HG03135 (cell line): ENCODE results near the gene SNED1.

ENCODE experiments used
- ATAC-seq: cut with Tn5 transposase; IDR thresholded peaks from one replicate; pipeline ENCODE4 v1.9.1; 2021; ENCODE audit warnings: mild to moderate bottlenecking, moderate library complexity; ENCODE audit not compliant: unreplicated experiment

The SNED1 gene

DNA sequence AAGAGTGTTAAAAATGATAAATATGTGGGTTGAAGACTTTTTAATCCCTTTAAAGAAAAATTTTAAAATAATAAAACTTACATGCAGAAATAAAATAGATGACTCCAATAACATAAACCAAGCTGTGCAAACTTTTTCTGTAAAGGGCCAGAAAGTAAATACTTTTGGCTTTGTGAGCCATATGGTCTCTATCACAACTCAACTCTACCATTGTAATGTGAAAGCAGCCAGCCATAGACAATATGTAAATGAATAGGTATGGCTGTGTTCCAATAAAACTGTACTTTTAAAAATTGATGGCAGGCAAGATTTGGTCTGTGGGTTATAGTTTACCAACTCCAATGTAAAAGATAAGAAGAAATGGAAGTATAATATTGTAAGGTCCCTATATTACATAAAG lies 45.2 kb downstream of the SNED1 start:
- ATAC-seq = no peak

DNA sequence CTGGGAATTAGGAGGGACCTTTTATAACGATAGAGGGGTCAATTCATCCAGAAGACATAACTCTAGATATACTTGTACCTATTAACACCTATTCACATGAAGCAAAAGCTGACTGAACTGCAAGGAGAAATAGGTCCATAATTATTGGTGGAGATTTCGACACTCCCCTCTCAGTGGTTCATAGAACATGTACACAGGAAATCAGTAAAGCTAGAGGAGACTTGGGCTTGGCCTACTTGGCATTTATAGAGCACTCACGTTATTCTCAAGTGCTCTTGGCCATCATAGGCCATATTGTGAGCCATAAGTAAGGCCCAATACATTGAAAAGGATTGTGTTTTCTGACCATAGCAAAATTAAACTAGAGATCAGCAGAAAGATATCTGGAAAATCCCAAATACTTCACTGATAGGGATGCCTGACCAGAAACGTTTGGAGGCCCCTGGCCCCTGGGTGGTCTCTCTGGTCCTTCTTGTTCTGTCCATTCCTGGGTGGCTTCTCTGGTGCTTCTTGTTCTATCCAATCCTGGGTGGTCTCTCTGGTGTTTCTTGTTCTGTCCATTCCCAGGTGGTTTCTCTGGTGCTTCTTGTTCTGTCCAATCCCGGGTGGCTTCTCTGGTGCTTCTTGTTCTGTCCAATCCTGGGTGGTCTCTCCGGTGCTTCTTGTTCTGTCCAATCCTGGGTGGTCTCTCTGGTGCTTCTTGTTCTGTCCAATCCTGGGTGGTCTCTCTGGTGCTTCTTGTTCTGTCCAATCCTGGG lies 49.0 kb downstream of the SNED1 start:
- ATAC-seq = no peak

DNA sequence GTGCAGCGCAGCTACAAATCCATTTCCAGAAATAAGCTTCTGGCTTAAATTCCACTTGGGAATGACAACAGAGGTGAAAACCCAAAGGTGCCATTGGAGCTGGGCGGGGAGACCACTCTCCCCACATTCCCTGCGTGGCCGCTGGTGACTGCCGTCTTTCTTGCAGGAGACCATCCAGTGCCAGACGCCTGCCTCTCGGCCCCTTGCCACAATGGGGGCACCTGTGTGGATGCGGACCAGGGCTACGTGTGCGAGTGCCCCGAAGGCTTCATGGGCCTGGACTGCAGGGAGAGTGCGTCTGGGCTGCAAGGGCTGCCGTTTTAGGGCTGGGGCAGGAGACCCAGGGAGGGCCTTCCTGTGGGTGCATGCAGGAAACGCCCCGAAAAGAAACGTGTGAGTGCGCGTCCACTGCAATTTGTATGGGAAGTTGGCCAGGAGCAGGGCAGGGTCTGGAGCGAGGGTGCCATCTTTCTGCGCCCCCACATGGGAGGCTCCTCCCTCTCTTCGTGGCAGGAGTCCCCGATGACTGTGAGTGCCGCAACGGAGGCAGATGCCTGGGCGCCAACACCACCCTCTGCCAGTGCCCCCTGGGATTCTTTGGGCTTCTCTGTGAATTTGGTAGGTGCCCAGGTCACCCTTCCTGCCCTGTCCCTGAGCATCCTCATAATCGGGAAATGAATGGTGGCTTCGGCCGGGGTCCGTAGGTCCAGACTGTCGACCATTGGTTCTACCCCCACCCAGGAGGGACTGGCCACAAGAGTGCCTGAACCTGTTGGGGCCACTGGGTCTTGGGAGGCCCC lies 49.9 kb downstream of the SNED1 start:
- no peak for ATAC-seq

DNA sequence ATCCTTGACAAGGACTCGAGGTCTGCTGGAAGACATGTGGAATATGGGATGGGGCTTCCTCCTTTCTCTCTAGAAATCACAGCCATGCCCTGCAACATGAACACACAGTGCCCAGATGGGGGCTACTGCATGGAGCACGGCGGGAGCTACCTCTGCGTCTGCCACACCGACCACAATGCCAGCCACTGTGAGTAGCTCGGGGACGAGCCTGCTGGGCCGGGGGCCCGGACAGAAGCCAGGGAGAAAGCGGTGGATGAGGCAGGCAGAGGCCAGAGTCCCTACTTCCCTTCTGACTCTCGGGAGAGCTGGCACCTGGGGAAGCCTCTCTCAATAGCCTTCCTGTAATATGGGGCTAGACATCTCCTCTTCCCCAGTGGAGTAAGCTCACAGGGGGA lies 50.5 kb downstream of the SNED1 start:
- no peak for ATAC-seq

DNA sequence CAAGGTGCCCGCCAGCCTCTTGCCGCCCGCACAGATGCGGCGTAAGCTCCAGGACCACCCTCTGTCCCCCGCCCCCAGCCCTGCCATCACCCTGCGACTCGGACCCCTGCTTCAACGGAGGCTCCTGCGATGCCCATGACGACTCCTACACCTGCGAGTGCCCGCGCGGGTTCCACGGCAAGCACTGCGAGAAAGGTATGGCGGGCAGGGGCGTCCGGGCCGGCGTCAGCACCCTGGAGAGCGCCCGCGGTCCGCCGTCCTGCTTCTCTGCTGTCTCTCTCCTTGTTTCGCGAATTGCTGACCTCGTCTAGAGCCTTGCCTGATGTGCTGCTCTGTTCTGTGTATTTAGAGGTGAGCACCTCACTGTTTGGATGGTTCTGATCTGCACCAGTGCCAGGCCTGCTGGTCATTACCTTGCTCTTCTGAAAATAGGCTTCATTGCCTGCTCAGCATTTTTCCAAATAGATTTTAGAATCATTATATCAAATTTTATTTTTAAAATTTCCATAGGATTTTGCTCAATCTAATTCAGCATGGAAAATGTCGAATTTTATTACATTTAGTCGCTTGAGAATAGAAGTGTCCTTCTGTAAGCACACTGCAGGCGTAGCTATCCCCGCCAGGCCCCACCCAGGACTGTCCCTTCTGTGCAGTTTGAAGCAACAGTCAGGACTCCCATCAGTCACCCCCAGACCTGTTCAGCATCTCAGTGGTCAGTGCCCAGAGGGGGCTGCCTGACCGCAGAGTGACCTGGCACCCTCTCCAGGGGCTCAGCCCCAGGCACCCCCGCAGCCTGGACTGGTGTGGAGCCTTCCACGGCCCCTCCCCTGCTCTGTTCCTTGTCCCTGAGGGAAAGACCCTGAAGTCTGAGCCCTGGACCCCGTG lies 51.6 kb downstream of the SNED1 start:
- no peak for ATAC-seq

DNA sequence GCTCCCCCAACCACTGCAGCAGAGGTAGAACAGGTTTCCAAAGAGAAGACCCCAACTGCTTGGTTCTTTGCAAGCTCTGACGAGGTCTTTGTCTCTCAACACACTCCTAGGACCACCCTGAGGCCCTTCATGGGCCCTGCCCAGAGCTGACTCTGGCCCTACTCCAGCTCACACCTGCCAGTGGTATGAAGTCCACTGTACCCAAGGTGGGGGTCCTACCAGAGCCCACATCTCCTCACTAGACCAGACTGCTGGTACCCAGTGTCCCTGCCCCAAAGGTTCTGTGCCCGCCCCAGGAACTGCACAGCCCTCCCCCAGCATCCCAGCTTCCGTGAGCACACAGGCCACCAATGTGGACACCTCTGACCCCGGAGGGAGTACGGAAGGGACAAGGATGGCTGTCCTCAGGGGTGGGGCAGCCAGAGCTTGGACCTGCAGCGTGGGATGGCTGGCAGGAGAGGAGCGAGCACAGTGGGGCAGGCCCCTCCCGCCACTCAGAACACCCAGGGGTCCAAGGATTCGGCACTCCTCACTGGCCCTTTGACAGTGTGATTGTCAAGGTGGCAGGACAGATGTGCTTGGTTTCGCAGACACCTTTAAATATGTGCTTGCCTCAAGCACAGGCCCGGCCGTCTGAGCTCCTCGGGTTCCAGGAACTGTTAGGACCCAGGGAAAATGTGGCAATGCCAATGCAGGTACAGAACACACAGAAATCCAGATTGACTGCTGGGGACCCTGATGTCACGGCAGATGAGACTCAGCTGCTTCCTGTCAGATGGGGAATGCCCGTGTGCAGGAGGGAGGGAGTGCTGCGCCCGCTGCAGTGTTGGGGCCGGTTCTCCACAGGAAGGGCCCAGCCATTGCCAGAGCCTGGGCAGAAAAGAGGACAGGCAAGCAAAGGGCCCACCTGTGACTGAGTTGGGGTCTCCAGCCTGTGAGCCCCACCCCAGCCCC lies 52.5 kb downstream of the SNED1 start:
- ATAC-seq = no peak

DNA sequence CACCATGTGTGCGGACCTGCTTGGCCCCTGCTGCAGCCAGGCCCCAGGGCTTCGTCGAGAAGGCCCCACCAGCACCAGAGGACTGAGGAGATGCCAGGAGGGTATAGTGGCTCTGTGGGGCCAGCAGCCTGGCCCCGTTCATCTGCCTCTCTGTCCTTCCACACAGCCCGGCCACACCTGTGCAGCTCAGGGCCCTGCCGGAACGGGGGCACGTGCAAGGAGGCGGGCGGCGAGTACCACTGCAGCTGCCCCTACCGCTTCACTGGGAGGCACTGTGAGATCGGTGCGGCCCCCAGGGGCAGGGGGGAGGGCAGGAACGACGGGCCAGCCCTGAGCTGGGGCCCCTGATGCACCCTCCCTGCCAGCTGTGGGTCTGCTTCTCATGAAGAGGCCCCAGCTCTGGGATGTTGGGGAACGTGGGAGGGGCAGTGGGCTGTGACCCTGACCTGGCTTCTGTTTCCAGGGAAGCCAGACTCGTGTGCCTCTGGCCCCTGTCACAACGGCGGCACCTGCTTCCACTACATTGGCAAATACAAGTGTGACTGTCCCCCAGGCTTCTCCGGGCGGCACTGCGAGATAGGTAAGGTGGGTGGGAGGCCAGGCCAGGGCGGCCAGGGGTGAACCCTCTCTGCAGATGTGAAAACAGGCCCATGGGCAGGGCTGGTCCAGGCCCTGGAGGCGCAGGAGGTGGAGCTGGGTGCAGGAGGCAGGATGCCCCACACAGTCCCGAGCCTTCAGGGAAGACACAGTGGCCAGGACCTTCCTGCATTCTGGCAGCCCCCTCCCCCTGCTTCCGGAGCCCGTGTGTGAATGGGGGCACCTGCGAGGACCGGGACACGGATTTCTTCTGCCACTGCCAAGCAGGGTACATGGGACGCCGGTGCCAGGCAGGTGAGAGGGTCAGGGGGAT lies 53.4 kb downstream of the SNED1 start:
- ATAC-seq = no peak

DNA sequence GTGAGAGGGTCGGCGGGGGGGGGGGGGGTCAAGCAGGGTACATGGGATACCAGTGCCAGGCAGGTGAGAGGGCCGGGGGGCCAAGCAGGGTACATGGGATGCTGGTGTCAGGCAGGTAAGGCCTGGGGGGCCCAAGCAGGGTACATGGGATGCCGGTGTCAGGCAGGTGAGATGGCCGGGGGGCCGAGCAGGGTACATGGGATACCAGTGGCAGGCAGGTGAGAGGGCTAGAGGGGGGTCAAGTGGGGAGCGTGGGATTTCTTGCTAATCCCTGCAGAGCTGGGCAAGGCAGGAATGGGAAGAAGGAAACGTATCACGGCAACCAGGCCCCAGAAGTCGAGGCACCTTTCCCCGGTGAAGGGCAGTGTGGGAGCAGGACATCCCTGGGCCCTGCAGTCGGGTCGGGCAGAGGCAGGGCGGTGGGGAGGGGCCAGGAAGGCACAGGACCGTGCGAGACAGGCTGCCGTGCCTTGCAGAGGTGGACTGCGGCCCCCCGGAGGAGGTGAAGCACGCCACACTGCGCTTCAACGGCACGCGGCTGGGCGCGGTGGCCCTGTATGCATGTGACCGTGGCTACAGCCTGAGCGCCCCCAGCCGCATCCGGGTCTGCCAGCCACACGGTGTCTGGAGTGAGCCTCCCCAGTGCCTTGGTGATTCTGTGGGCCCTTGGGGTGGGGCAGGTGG lies 54.4 kb downstream of the SNED1 start:
- no peak for ATAC-seq

DNA sequence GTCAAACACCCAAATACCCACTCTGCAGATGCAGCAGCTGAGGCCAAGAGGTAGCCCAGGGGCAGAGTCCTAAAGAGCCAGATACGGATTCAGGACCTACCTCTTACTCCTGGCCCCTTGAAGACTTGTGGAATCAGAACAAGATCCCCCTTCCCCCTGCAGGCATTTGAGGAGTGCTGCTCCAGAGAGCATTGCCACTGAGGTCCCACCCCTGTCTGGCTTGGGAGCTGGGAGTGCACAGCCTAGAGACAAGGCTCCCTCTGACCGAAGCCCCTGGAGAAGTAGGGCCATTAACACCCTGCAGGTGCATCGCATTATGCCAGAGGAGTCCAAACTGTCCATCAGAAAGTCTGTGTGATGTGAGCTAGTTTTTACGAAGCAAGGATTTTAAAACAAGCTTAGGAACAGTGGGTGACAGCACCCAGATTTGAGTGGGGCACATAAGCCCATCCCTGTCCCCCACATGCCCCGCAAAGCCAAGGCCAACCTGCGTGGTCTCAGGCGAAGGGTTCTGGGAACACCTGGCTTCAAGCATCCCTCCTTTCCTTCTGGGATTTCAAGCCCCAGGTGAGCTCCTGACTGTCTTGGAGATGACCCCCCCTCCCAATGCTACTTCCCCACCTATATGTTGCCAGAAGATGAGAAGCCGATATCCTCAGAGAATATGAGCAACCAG lies 55.3 kb downstream of the SNED1 start:
- no peak for ATAC-seq

DNA sequence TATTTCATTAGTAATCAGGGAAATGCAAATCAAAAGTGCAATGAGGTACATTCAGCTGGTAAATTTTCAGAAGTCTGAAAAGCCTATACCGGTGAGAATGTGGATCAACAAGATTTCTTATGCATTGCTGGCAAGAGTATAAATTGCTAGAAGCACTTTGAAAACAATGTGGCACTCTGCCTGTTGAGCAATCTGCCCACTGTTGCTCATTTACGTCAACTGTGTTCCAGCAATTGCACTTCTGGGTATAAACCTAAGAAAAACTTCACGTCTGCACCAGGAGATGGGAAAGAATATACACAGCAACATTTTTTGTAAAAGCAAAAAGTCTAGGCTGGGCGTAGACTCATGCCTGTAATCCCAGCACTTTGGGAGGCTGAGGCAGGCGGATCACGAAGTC lies 62.9 kb downstream of the SNED1 start:
- no peak for ATAC-seq

DNA sequence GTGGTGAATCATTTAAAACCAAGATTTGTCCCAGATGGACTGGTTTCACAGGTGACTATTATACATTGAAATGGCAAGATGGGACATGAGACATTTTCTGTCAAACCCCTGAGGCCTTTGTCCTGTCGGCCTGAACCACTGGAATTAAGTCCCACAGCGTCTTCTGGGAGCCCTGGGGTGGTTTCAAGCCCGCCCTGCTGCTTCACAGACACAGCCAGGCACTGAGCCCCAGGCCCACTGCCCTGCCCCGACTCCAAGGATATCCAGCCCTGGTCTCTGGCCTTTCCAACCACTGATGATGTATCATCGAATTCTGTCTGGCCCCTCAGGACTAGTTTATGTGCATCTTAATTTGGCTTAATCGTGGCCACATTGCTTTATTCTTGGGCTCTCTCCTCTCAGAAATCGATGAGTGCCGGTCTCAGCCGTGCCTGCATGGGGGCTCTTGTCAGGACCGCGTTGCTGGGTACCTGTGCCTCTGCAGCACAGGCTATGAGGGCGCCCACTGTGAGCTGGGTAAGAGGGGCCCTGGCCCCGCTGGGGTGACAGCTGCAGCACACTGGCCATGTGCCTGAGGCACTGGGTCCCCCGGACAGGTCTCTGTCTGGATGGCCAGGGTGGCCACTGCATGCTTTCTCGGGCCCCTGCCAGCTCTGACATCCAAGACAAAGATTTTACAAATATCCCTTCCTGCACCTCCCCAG lies 64.1 kb downstream of the SNED1 start:
- no peak for ATAC-seq

DNA sequence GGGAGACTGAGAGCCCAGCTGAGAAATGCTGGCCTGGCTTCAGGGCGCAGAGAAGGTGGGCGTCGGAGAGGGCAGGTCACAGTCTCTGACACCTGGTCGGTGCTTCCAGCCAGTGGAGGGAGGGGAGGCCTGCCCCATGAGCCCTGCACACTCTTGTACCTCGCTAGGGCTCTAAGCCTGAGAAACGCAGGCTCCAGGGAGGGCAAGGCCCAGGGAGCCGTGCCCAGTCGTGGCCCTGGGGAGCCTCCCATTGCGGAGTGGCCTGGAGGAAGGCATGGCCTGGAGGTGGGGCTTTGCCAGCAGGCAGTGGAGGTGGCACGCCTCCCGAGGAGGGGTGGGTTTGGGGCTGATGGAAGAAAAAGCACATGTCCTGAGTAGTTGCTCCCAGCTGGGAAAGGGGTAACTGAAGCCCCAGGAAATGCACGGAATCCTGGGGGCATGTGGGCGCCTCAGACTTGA lies 64.7 kb downstream of the SNED1 start:
- no peak for ATAC-seq

DNA sequence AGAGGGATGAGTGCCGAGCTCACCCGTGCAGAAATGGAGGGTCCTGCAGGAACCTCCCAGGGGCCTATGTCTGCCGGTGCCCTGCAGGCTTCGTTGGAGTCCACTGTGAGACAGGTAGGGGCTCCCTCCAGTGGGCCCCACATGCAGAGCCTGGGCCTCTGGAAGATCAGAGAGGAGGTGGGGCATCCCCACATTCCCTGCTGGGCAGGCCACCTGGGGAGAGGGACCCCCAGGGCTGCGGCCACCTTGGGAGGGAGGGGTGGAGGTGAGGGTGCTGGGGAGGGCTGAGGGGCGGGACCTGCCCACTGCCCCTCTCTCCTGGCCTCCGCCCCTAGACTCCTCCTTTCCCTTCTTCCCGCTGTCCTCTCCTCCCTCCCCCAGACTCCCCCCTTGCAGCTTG lies 65.2 kb downstream of the SNED1 start:
- ATAC-seq = no peak

DNA sequence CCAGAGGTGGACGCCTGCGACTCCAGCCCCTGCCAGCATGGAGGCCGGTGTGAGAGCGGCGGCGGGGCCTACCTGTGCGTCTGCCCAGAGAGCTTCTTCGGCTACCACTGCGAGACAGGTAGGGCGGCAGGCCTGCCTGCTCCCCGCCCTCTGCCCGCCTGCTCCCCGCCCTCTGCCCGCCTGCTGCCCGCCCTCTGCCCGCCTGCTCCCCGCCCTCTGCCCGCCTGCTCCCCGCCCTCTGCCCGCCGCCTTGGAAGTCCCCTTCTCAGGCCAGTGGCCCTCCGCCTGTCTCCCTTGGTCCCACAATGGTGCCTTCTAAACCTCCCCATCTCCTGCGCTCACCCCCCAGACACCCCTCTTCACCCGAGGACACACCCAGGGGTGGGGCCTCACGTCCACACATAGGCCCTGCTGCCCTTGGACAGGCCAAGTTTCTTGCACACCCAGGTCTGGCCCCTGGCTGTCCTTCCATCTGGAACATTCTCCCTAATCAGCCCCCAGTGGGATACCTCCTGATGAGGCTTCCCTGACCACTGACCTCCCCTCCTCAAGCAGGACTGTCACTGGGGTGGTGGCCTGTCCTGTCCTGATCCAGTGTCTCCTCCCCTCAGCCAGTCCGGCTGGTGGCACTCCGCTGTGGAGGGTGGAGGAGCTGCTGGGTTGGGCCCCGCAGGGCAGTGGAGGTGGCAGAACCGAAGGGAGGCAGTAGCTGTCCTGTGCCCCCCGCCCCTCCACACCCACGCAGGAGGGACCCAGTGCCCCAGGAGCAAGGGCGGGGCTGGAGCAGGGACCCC lies 65.8 kb downstream of the SNED1 start:
- no peak for ATAC-seq

DNA sequence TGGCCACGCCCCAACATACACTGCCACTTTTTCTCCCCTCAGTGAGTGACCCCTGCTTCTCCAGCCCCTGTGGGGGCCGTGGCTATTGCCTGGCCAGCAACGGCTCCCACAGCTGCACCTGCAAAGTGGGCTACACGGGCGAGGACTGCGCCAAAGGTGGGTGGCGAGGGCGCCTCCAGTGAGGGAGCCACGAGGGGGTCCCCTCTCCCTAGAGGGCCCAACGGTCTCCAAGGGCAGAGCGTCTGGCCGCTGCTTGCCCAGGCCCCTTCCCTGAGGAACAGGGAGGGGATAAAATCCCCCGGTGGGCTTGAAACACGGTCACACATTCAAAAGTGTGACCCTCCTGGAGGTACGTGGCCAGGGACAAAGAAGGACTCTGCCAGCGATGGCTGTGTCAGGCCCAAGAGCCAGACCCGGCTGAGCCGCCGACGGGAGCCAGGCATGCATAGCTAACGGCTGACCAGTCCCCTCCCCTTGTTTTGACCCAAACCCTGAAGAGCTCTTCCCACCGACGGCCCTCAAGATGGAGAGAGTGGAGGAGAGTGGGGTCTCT lies 66.5 kb downstream of the SNED1 start:
- no peak for ATAC-seq

DNA sequence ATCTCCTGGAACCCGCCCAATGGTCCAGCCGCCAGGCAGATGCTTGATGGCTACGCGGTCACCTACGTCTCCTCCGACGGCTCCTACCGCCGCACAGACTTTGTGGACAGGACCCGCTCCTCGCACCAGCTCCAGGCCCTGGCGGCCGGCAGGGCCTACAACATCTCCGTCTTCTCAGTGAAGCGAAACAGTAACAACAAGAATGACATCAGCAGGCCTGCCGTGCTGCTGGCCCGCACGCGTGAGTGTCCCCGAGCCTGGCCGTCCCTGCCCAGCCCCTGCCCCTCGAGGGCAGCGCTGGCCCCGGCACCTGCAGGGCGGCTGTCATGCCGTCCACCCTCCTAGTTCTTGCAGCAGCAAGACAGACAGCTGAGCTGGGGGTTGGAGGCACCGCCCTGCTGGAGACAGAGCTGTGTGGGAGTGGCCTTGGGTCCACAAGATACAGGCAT lies 67.0 kb downstream of the SNED1 start:
- no peak for ATAC-seq
